HG03342 (cell line): ENCODE data around the gene ARID5A.

Source experiments
- ATAC-seq: cut with Tn5 transposase; IDR thresholded peaks from one replicate; pipeline ENCODE4 v1.9.1; 2021; ENCODE audit warnings: mild to moderate bottlenecking, moderate library complexity; ENCODE audit not compliant: unreplicated experiment

The ARID5A gene

GRCh38 chr2:96506907-96507240 is 29.7 kb upstream of the ARID5A start:
- no peak for ATAC-seq

- peak; percentile 57 for ATAC-seq
These were observed 28.5 kb upstream of the ARID5A start for GRCh38 chr2:96507957-96508520.

GRCh38 chr2:96508521-96509113 is 27.9 kb upstream of the ARID5A start:
- no peak for ATAC-seq

DNA sequence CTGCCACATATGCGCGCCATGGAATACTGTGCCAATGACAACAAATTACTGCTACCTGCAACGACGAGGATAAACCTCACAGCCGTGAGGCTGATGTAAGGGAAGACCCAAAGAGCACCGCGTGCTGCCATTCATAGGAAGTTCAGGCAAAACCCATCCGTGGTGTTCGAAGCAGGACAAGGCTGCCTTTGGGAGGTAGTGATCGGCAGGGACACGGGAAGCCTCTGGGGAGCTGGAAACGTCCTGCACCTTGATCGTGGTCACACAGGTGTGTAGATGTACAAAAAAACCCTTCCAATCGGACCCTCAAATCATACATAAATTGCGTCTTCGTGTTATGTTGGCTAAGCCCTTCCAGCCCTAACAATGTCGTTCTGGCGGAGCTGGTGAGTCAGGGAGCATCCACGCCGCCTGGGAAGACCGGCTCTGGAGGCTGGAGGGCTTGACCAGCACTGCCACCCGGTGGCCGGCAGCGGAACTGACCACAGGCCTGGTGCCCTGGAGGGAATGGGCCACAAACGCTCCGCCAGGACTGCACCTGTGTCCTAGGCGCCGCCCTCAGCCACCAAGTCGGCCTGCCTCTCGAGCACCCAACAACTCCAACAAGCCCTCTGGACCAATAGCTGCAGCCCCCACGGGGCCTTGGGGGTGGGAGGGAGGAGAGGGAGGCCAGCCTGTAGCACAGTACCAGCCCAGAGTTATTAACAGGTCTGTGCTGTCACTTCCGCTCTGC is 27.3 kb upstream of the ARID5A start:
- no peak for ATAC-seq

- ATAC-seq, result no peak
These were observed 26.7 kb upstream of the ARID5A start for GRCh38 chr2:96509847-96510230.

DNA sequence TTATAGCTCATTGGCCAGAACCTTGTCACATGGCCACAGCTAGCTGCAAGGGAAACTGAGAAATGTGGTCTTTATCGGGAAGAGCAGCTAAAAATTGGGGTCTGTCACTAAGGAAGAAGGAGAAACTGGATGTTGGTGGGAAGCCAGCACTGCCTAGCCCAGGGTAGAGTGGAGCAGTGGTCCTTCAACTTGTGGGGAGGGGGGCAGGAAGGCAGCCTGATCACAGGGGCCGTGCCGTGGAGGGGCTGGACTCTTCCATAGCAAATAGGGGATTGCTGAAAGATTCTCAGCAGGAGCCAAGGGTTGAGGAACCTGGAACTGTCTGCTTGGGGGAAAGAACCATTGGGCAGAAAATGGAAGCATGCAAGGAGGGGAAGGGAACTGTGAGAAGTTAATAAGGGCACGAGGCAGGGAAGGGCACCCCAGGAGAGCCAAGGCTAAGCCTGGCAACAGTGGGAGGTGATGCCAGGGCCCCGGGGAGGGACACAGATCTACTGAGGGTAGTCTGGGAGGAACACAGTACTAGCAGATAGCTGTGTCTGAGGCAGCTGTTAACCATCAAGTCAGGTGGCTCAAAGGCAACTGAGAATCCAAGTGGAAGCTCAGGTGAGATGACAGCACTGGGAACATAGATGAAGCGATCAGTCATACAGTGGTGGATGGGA is 25.5 kb upstream of the ARID5A start:
- no peak for ATAC-seq

- ATAC-seq, result no peak
These were observed 24.7 kb upstream of the ARID5A start for GRCh38 chr2:96511851-96512250.

GRCh38 chr2:96512341-96512740 is 24.2 kb upstream of the ARID5A start:
- no peak for ATAC-seq

GRCh38 chr2:96514521-96514920 is 22.0 kb upstream of the ARID5A start:
- ATAC-seq, result no peak

DNA sequence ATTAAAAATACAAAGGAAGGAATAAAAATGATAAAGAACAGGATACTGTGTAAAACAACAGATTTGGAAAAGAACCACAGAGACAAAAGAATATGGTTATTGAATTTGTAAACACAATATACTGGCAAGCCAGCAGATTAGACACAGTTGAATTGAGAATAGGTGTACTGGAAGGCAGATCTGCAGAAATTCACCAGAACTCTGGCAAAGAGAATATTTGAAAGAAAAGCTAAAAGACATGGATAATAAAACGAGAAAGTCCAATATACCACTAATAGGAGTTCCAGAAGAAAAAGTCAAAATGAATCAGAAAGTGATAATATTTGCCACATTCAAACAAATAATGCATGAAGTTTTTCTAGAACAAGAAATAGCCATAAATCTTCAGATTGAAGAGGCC is 19.5 kb upstream of the ARID5A start:
- no peak for ATAC-seq

- ATAC-seq, result no peak
These were observed 16.3 kb upstream of the ARID5A start for GRCh38 chr2:96520231-96520630.

DNA sequence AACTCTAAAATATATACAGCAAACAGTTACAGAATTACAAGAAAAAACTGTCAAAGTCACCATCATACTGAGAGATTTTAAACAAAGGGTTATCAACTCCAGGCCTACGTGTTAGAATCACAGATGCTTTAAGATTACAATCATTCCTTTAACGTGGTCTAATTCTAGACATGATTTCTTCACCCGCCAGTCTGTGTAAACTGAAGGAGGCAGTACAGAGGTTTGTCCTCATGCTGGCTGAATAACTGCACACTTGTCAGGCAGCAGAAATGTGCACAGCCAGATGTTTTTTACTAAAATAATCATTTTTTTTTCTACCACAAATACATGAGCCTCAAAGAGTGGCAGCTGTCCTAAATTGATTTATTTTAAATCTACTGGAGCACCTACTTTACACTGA is 15.9 kb upstream of the ARID5A start:
- ATAC-seq, result no peak

- ATAC-seq, result no peak
These were observed 15.3 kb upstream of the ARID5A start for GRCh38 chr2:96521219-96521618.

GRCh38 chr2:96522304-96523203 is 14.0 kb upstream of the ARID5A start:
- no peak for ATAC-seq

GRCh38 chr2:96523659-96524481 is 12.7 kb upstream of the ARID5A start:
- no peak for ATAC-seq

DNA sequence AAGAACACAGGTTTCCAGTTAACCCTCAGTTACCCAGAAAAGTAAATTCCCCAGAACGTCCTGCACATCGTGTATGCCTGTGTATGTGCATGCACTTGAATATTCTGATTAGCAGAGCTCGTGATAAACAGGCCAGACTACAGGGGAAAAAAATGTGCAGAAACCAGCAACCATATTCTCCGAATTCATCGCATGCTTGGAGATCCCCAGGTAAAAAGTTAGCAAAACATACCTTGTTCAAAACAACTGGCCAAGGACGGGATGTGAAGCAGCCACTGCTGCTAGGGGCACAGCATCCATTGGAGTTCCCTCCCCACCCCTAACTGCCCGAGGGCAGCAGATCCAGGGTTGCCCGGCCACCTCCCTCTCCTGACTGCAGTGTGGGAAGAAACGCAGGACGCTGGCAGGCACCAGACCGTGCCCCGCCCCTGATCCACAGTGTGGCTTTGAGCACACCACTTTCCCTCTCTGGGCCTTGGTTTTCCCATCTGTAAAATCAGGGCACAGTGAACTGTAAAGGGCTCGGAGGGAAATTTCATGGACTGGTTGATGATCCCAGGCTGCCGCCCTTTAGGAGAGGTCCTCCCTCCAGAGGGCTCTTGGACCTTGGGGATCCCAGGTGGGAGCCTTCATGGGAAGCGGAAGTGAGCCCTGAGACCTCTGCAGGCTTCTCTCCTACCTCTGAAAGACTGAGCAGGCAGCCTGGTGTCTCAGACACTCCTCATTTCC is 11.9 kb upstream of the ARID5A start:
- no peak for ATAC-seq

DNA sequence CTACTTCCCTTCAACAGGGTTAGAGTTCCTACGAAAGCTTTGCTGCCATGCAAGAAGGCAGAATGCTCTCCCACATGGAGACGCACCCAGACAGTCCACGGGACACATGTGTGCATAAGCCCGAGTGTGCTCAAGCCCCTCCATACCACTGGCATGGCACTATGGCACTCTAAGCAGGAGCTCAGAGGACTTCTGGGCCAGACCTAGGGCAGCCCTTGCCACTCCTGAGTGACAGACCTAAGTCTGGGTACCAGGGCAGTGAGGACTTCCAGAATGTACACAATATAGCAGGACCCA is 11.4 kb upstream of the ARID5A start:
- ATAC-seq, result no peak

DNA sequence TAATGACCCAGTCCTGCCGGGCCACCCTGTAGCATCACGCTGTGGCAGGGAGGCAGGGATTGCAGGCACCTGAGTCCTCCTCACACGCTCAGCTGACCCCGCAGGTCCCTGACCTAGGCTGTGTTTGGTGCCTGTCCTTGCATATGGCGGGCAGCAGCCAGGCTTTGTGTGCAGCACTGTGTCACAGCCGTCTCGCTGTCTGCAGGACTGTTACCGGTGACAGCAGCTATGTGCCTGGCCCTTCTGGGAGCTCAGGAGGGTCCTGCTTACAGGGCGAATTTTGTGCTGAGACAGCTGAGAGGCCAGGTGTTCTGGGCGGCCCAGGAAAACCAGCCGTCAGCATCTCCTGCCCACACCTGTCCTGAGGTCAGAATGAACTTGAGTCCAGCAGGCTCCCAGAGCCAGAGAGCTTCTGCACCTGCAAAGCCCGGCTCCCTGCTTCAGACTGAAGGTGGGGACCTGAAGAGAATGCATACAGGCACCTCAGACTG is 10.4 kb upstream of the ARID5A start:
- no peak for ATAC-seq

DNA sequence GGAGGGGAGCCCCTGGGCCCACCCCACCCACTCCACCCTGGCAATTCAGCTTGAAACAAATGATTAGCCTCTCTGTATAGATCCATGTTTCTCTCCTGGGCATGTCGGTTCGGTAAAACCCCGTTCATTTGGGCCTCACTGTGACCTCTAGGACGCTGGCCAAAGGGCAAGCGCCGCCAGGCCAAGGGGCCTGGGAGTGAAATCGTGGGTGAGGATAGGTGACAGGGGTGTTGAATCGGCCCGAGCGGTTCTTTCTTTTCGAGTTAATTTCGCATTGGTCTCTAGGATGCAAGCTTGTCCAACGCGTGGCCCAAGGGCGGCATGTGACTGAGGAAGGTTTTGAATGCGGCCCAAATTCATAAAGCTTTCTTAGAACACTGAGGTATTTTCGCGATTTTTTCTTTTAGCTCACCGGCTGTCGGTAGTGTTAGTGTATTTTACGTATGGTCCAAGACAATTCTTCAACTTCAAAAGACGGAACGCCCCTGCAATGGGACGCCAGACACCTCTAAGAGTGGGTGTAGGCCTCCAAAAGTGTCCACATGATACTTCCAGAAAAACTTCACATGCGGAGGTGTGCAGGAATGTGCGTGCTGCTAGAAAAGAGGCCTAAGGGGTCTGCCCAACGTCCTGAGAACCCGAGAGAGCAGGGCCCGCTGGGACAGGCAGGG is 9.8 kb upstream of the ARID5A start:
- ATAC-seq, result no peak
